Uterus (tissue), 4 donors: ENCODE results near the gene XRN2. TPM values are rescaled to one million over a fixed set of nuclear protein-coding genes. Genes with fewer than 3 reads are reported as not detected.
"Not testable (repeated sequence)": the region's sequence is repeated elsewhere in the genome, so short reads cannot be mapped to it uniquely, and the experiment has no call there.

ENCODE experiments used
- DNase-seq, 2 donors: peaks; one replicate each; pipeline ENCODE4 v3.0.0-alpha.2; 2019 to 2020
- H3K27ac ChIP-seq, 2 donors: fragments of 200-600 bp; sonication (generic); 1 replicate in 1 of 2; 2 replicates in 1 of 2; pipeline ENCODE4 v1.5.1; 2016 to 2018
- H3K27me3 ChIP-seq, 2 donors: fragments of 200-600 bp; sonication (generic); one replicate each; pipeline ENCODE4 v1.5.1; 2018 to 2019; ENCODE audit warnings: control low read depth in 1 of 2
- H3K36me3 ChIP-seq, 2 donors: fragments of 200-600 bp; sonication (generic); one replicate each; pipeline ENCODE4 v1.5.1; 2019; ENCODE audit warnings: control low read depth in 1 of 2
- H3K4me1 ChIP-seq, 2 donors: fragments of 200-600 bp; sonication (generic); one replicate each; pipeline ENCODE4 v1.5.1; 2018 to 2019; ENCODE audit warnings: control low read depth in 1 of 2
- H3K4me3 ChIP-seq, 2 donors: fragments of 200-600 bp; sonication (generic); 1 replicate in 1 of 2; 2 replicates in 1 of 2; pipeline ENCODE4 v1.5.1; 2018 to 2019; ENCODE audit warnings: mild to moderate bottlenecking in 1 of 2
- H3K9me3 ChIP-seq, 2 donors: fragments of 200-600 bp; sonication (generic); one replicate each; pipeline ENCODE4 v1.5.1; 2019; ENCODE audit warnings: control low read depth in 1 of 2
- POLR2A ChIP-seq, 2 donors: fragments of 450-650 bp; IDR thresholded peaks; one replicate each; pipeline ENCODE4 v1.6.1; 2016; ENCODE audit warnings: antibody characterized with exemption in 2 of 2, mild to moderate bottlenecking in 1 of 2, moderate library complexity in 1 of 2
- intact Hi-C: fragments of 100-400 bp; cut with DNase I; formaldehyde crosslinking; loops from one replicate; pipeline ENCODE4 v1.15.1; 2023; ENCODE audit warnings: low total_unique reads
- total RNA-seq, 4 donors: library from RNA; depleted of rRNA in 3 of 4; stranded (reverse); fragments of >200 nt in 3 of 4; gene quantifications; one replicate each; pipeline versions ENCODE4 v1.1.0 to v1.2.4, GENCODE V29; 2014 to 2023
- TF ChIP-seq, protein P1 (sequence below), 4 experiments: fragments of 200-600 bp in 2 of 4; fragments of 450-650 bp in 2 of 4; sonication (generic) in 2 of 4; IDR thresholded peaks; one replicate each; pipeline ENCODE4 v1.5.1; 2016 to 2019; ENCODE audit warnings: antibody characterized with exemption in 4 of 4, mild to moderate bottlenecking in 2 of 4, moderate library complexity in 1 of 4
- donor health status: DM: yes; HTN: yes; CAD: no.

The XRN2 gene
- total RNA-seq, 4 donors from 2014 or later, result 32.6 to 100 (median 51.7) TPM

DNA sequence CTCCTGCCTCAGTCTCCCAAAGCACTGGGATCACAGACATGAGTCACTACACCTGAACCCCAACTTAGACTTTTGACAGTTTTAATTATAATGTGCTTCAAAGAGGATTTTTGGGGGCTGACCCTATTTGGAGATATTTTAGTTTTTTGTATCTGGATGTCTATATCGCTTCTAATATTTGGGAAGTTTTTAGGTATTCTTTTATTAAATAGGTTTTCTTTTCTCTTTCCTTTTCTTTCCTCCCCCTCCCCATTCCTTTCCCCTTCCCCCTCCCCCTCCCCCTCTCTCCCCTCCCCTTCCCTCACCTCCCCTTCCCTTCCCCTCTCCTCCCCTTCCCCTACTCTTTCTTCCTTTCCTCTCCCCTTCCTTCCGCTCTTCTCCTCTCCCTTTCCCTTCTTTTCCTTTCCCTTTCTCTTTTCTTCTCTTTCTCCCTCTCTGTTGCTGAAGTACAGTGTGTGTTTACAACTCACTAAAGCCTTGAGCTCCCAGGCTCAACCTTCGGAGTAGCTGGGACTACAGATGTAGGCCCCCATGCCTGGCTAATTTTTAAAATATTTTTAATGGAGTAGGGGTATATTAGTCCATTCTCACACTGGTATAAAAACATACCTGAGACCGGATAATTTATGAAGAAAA is 118.6 kb downstream of the XRN2 start:
- TF ChIP-seq POLR2A (IDR thresholded peaks at IDR 0.05), result no peak
- TF ChIP-seq, protein P1, sequence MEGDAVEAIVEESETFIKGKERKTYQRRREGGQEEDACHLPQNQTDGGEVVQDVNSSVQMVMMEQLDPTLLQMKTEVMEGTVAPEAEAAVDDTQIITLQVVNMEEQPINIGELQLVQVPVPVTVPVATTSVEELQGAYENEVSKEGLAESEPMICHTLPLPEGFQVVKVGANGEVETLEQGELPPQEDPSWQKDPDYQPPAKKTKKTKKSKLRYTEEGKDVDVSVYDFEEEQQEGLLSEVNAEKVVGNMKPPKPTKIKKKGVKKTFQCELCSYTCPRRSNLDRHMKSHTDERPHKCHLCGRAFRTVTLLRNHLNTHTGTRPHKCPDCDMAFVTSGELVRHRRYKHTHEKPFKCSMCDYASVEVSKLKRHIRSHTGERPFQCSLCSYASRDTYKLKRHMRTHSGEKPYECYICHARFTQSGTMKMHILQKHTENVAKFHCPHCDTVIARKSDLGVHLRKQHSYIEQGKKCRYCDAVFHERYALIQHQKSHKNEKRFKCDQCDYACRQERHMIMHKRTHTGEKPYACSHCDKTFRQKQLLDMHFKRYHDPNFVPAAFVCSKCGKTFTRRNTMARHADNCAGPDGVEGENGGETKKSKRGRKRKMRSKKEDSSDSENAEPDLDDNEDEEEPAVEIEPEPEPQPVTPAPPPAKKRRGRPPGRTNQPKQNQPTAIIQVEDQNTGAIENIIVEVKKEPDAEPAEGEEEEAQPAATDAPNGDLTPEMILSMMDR (IDR thresholded peaks at IDR 0.05), result no peak
- Histone ChIP-seq H3K27me3 (no peaks in the 10 kb centered on the region), H3K27ac (no peak overlapping the region), H3K9me3 (peaks cover 0 to 7% of the 10 kb centered on the region in 2 donors), H3K36me3 (no peaks in the 10 kb centered on the region), H3K4me1 (no peaks in the 10 kb centered on the region), H3K4me3 (no peak overlapping the region)
- no peak for DNase-seq
- intact Hi-C loops, result no loop called here

DNA sequence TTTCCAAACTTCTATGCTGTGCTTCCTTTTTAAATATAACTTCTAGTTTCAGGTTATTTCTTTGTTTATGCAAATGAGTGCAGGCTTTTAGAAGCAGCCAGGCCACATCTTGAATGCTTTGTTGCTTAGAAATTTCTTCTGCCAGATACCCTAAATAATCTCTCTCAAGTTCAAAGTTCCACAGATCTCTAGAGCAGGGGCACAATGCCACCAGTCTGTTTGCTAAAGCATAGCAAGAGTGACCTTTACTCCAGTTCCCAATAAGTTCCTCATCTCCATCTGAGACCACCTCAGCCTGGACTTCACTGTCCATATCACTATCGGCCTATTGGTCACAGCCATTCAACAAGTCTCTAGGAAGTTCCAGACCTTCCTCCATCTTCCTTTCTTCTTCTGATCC is 120.6 kb downstream of the XRN2 start:
- DNase-seq, H3K27ac ChIP-seq, H3K27me3 ChIP-seq, intact Hi-C loops, H3K36me3 ChIP-seq, H3K4me1 ChIP-seq, H3K4me3 ChIP-seq, H3K9me3 ChIP-seq: not testable (repeated sequence)

DNA sequence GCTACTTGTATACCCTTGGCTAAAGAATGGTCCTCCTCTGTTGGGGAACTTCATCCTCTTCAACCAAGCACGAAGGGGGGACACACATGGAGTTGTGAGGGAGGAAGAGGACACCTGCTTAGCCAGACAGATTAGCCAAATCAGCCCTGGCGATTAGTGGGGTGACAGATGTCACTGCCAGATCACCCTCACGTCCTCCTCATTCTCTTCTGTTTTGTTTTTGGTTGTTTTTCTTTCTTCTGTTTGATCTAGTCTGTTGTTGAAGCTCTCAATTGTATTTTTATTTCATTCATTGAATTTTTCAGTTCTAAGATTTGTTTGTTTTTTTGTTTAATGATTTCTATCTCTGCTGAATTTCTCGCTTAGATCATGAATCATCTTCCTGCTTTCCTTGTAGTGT is 121.7 kb downstream of the XRN2 start:
- Histone ChIP-seq H3K27me3 (no peaks in the 10 kb centered on the region), H3K27ac (no peak overlapping the region), H3K4me1 (no peaks in the 10 kb centered on the region), H3K9me3 (peaks cover 0 to 7% of the 10 kb centered on the region in 2 donors), H3K4me3 (no peak overlapping the region), H3K36me3 (no peaks in the 10 kb centered on the region)
- DNase-seq, result no peak
- TF ChIP-seq POLR2A (IDR thresholded peaks at IDR 0.05), result no peak
- TF ChIP-seq, protein P1 (IDR thresholded peaks at IDR 0.05), result no peak
- intact Hi-C loops, result no loop called here

DNA sequence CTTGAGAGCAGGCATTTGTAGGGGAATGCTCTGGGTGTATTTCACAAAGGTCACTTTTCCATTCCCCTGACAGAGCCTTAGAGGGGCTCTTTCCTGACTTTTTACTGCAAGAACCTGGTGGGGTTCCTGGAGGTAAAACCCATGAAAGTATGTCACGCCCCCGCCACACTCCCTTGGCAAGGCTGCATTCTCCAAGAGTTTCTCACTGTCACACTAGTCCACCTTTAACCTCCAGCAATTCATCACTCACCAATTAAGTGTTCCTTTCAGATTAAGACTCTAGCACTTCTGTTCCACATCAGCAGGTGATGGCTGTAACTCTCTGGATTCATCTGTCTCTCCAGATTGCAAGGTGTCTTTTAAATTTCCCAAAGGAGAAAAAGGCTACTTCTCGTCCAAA is 126.9 kb downstream of the XRN2 start:
- TF ChIP-seq, protein P1 (IDR thresholded peaks at IDR 0.05), result no peak
- no peak for TF ChIP-seq POLR2A (IDR thresholded peaks at IDR 0.05)
- intact Hi-C loops, result no loop called here
- H3K27me3 ChIP-seq, result no peaks in the 10 kb centered on the region
- no peak overlapping the region for H3K4me3 ChIP-seq
- H3K27ac ChIP-seq, result no peak overlapping the region
- H3K4me1 ChIP-seq, result no peaks in the 10 kb centered on the region
- H3K36me3 ChIP-seq, result no peaks in the 10 kb centered on the region
- DNase-seq, result no peak
- no peaks in the 10 kb centered on the region for H3K9me3 ChIP-seq

DNA sequence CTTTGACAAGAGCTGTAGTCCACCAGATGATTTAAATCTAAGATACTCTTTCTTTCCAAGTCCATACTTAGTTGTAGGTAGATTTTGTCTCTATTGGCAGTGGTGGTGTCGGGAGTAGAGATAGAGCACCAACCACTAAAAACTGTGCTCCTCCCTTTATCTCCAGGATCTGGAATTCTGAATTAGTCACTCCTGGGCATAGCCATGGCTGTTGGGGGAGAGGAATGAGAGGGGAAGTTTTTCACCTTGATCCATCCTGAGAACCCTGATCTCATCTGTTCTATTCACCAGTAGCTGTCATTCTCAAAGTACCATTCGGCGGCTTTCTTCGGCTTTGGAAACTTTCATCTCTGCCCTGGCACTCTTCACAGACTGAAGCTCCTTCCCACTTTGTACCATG is 129.8 kb downstream of the XRN2 start:
- H3K36me3 ChIP-seq, result no peaks in the 10 kb centered on the region
- no peak overlapping the region for H3K4me3 ChIP-seq
- DNase-seq, result no peak
- no peak overlapping the region for H3K27ac ChIP-seq
- H3K27me3 ChIP-seq, result no peaks in the 10 kb centered on the region
- intact Hi-C loops, result no loop called here
- H3K9me3 ChIP-seq, result no peaks in the 10 kb centered on the region
- H3K4me1 ChIP-seq, result no peaks in the 10 kb centered on the region
- TF ChIP-seq, protein P1 (IDR thresholded peaks at IDR 0.05), result no peak
- no peak for TF ChIP-seq POLR2A (IDR thresholded peaks at IDR 0.05)
